ENCODE results near the gene PDHX.
A peak's percentile ranks its signal among the peaks of the same experiment; 100 is the strongest.

DNA sequence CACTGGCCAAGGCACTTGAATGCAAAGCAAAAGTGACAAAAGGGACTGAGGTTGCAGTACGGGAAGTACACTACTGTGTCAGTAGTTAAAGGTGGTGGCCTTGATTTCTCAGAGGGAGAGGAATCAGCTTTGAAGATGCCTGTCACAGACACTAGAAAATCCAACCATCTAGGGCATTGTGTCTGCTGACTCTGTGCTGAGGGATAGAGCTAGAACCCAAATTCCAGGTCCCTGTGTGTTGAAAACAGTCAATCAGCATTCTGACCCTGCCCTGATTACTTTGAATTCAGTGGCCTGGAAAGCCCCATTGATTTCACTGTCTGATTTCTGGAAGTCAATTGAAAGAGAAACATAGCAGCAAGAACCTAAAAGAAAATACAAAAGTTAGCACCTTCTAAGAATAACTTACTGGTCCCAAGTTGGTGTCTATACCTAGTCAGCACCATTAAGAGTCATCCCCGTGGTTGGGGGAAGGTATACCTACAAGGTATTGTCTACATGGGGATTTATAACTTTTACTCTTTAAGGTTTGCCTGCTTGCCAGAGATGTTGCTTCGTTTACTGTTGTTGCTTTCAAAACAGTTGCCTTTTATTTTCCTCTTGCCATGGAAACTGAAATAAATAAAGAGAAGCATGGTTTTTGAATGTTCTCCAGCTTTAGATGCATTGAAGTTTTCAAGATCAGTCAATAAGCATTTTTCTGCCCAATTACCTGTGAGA, 97.3 kb downstream of the PDHX start:
- no peak for TF ChIP-seq CBFB (IDR thresholded peaks at IDR 0.05; ENCODE audit: low read depth)
- TF ChIP-seq POLR2AphosphoS2 (IDR thresholded peaks at IDR 0.05; ENCODE audit: low read depth, low read length): no peak
- no peak for TF ChIP-seq MTA3 (IDR thresholded peaks at IDR 0.05; ENCODE audit: borderline replicate concordance, low read length)
- peak; percentile 54; the same call in 1 of the 2 replicates for TF ChIP-seq POLR2AphosphoS5 (IDR thresholded peaks at IDR 0.05; ENCODE audit: low read length)
- TF ChIP-seq RAD51 (IDR thresholded peaks at IDR 0.05): no peak
- TF ChIP-seq, protein P1, sequence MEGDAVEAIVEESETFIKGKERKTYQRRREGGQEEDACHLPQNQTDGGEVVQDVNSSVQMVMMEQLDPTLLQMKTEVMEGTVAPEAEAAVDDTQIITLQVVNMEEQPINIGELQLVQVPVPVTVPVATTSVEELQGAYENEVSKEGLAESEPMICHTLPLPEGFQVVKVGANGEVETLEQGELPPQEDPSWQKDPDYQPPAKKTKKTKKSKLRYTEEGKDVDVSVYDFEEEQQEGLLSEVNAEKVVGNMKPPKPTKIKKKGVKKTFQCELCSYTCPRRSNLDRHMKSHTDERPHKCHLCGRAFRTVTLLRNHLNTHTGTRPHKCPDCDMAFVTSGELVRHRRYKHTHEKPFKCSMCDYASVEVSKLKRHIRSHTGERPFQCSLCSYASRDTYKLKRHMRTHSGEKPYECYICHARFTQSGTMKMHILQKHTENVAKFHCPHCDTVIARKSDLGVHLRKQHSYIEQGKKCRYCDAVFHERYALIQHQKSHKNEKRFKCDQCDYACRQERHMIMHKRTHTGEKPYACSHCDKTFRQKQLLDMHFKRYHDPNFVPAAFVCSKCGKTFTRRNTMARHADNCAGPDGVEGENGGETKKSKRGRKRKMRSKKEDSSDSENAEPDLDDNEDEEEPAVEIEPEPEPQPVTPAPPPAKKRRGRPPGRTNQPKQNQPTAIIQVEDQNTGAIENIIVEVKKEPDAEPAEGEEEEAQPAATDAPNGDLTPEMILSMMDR (IDR thresholded peaks at IDR 0.05 in 2 of 3, conservative IDR thresholded peaks at IDR 0.05 in 1 of 3; ENCODE audit: control insufficient read depth in 2 of 3, extremely low read depth in 1 of 3, insufficient read depth in 1 of 3, low read depth in 3 of 3, low read length in 3 of 3): no peak
- TF ChIP-seq FOXK2 (IDR thresholded peaks at IDR 0.05): no peak
- no peak for TF ChIP-seq MYC (IDR thresholded peaks at IDR 0.05; ENCODE audit: insufficient read depth, insufficient read length, insufficient replicate concordance, low read length, severe bottlenecking)
- TF ChIP-seq, protein P2, sequence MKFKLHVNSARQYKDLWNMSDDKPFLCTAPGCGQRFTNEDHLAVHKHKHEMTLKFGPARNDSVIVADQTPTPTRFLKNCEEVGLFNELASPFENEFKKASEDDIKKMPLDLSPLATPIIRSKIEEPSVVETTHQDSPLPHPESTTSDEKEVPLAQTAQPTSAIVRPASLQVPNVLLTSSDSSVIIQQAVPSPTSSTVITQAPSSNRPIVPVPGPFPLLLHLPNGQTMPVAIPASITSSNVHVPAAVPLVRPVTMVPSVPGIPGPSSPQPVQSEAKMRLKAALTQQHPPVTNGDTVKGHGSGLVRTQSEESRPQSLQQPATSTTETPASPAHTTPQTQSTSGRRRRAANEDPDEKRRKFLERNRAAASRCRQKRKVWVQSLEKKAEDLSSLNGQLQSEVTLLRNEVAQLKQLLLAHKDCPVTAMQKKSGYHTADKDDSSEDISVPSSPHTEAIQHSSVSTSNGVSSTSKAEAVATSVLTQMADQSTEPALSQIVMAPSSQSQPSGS (IDR thresholded peaks at IDR 0.05; ENCODE audit: low read length): no peak; the same call in 1 of the 2 replicates
- TF ChIP-seq ZNF207 (IDR thresholded peaks at IDR 0.05; ENCODE audit: borderline replicate concordance): no peak
- TF ChIP-seq EZH2 (IDR thresholded peaks at IDR 0.05; ENCODE audit: borderline replicate concordance, control insufficient read depth, low read depth, low read length): no peak
- TF ChIP-seq SRF (IDR thresholded peaks at IDR 0.05; ENCODE audit: low read depth in 2 of 2, low read length in 2 of 2): no peak
- no peak for TF ChIP-seq POLR2A (IDR thresholded peaks at IDR 0.05; ENCODE audit: low read depth, low read length)
- TF ChIP-seq, protein P3, sequence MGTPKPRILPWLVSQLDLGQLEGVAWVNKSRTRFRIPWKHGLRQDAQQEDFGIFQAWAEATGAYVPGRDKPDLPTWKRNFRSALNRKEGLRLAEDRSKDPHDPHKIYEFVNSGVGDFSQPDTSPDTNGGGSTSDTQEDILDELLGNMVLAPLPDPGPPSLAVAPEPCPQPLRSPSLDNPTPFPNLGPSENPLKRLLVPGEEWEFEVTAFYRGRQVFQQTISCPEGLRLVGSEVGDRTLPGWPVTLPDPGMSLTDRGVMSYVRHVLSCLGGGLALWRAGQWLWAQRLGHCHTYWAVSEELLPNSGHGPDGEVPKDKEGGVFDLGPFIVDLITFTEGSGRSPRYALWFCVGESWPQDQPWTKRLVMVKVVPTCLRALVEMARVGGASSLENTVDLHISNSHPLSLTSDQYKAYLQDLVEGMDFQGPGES (IDR thresholded peaks at IDR 0.05): no peak

Measured in GM12878 (cell line).